ENCODE results near the gene BCL11B.

BCL11B gene

GRCh38 chr14:99125616-99126431, 146.2 kb downstream of the BCL11B start:
- ATAC-seq (no peak), DNase-seq (no peak)
- H3K27me3 Mint-ChIP-seq = no peaks in the 10 kb centered on the region
- H3K4me1 Mint-ChIP-seq = peaks cover 21% of the 10 kb centered on the region
- peak overlapping the region in 1 of 2 donors; percentile 22 for H3K27ac Mint-ChIP-seq
- no peaks in the 10 kb centered on the region for H3K9me3 Mint-ChIP-seq
- H3K4me3 Mint-ChIP-seq = no peak overlapping the region

GRCh38 chr14:99125113-99125512, 146.9 kb downstream of the BCL11B start:
- H3K4me3 Mint-ChIP-seq = no peak overlapping the region
- peak overlapping the region in 1 of 2 donors; percentile 30 for H3K27ac Mint-ChIP-seq
- no peak for ATAC-seq

GRCh38 chr14:99124482-99125105, 147.4 kb downstream of the BCL11B start:
- peak overlapping the region in 1 of 2 donors; percentile 50 for H3K27ac Mint-ChIP-seq
- H3K4me1 Mint-ChIP-seq = peaks cover 18% of the 10 kb centered on the region
- DNase-seq (no peak), ATAC-seq (no peak)
- no peak overlapping the region for H3K4me3 Mint-ChIP-seq
- no peaks in the 10 kb centered on the region for H3K9me3 Mint-ChIP-seq
- no peaks in the 10 kb centered on the region for H3K27me3 Mint-ChIP-seq

More at GRCh38 chr14:99125113-99125512, 146.9 kb downstream of the BCL11B start:
- no peak for DNase-seq
- peaks cover 21% of the 10 kb centered on the region for H3K4me1 Mint-ChIP-seq
- no peaks in the 10 kb centered on the region for H3K9me3 Mint-ChIP-seq
- H3K27me3 Mint-ChIP-seq = no peaks in the 10 kb centered on the region

- H3K27me3 Mint-ChIP-seq = peaks cover 2% of the 10 kb centered on the region
- peaks cover 23% of the 10 kb centered on the region for H3K4me1 Mint-ChIP-seq
- H3K9me3 Mint-ChIP-seq = no peaks in the 10 kb centered on the region
- ATAC-seq (no peak), DNase-seq (no peak)
- H3K4me3 Mint-ChIP-seq = no peak overlapping the region
- H3K27ac Mint-ChIP-seq = no peak overlapping the region
Measured at GRCh38 chr14:99123208-99123870, 148.7 kb downstream of the BCL11B start.

- DNase-seq (no peak), ATAC-seq (no peak)
- Mint-ChIP-seq H3K27ac (no peak overlapping the region), H3K27me3 (peaks cover 9% of the 10 kb centered on the region), H3K4me1 (peaks cover 30% of the 10 kb centered on the region), H3K4me3 (no peak overlapping the region), H3K9me3 (no peaks in the 10 kb centered on the region)
Measured at GRCh38 chr14:99122521-99123125, 149.4 kb downstream of the BCL11B start.

GRCh38 chr14:99121319-99121875, 150.6 kb downstream of the BCL11B start:
- Mint-ChIP-seq H3K9me3 (no peaks in the 10 kb centered on the region), H3K27me3 (peaks cover 11% of the 10 kb centered on the region), H3K4me3 (no peak overlapping the region), H3K4me1 (peaks cover 32% of the 10 kb centered on the region), H3K27ac (no peak overlapping the region)
- no peak for ATAC-seq
- no peak for DNase-seq

- Mint-ChIP-seq H3K9me3 (no peaks in the 10 kb centered on the region), H3K4me1 (peaks cover 31% of the 10 kb centered on the region), H3K4me3 (no peak overlapping the region), H3K27ac (no peak overlapping the region), H3K27me3 (peaks cover 11% of the 10 kb centered on the region)
- DNase-seq (no peak), ATAC-seq (no peak)
Measured at GRCh38 chr14:99120526-99121318, 151.3 kb downstream of the BCL11B start.

- H3K4me3 Mint-ChIP-seq = peak overlapping the region in 1 of 2 donors; percentile 33
- ATAC-seq (no peak), DNase-seq (no peak)
- peaks cover 22% of the 10 kb centered on the region for H3K4me1 Mint-ChIP-seq
- H3K9me3 Mint-ChIP-seq = peaks cover 0 to under 1% of the 10 kb centered on the region in 2 donors
- H3K27ac Mint-ChIP-seq = no peak overlapping the region
- peaks cover 11% of the 10 kb centered on the region for H3K27me3 Mint-ChIP-seq
Measured at GRCh38 chr14:99119554-99120525, 152.2 kb downstream of the BCL11B start.

Measured in stimulated activated naive CD8-positive, alpha-beta T cell treated with anti-CD3 and anti-CD28 coated beads, Interleukin-15, amount 100 ng/mL, for 72 hours (primary cell).